ENCODE results near the gene CYGB.
"Not testable (repeated sequence)": the region's sequence is repeated elsewhere in the genome, so short reads cannot be mapped to it uniquely, and the experiment has no call there.

Gene CYGB

GRCh38 chr17:76533640-76534359 lies 3.7 kb downstream of the CYGB start:
- H3K27me3 Mint-ChIP-seq: peaks cover 81% of the 10 kb centered on the region
- H3K36me3 Mint-ChIP-seq, H3K4me3 Mint-ChIP-seq, H3K9me3 Mint-ChIP-seq, DNase-seq, H3K4me1 Mint-ChIP-seq, H3K27ac Mint-ChIP-seq, CTCF ChIA-PET: not testable (repeated sequence)

GRCh38 chr17:76532072-76532651 lies 5.3 kb downstream of the CYGB start:
- H3K27ac Mint-ChIP-seq: no peak overlapping the region
- peaks cover 14% of the 10 kb centered on the region for H3K4me1 Mint-ChIP-seq
- no peaks in the 10 kb centered on the region for H3K36me3 Mint-ChIP-seq
- H3K4me3 Mint-ChIP-seq: no peak overlapping the region
- CTCF ChIA-PET: interaction anchor here (1.1 kb wide), 1 partner anchor 12 kb away, joined by 3 read pairs; no protein-coding TSS in a partner anchor
- no peaks in the 10 kb centered on the region for H3K9me3 Mint-ChIP-seq
- no peak for DNase-seq
- H3K27me3 Mint-ChIP-seq: peaks cover 73% of the 10 kb centered on the region

- Mint-ChIP-seq H3K36me3 (no peaks in the 10 kb centered on the region), H3K4me1 (peaks cover 15% of the 10 kb centered on the region), H3K27me3 (peaks cover 69% of the 10 kb centered on the region), H3K4me3 (no peak overlapping the region), H3K9me3 (no peaks in the 10 kb centered on the region), H3K27ac (no peak overlapping the region)
- no peak for DNase-seq
- CTCF ChIA-PET: interaction anchor here (1.1 kb wide), 1 partner anchor 11 kb away, joined by 3 read pairs; no protein-coding TSS in a partner anchor
Measured at GRCh38 chr17:76531486-76532038, 5.9 kb downstream of the CYGB start.

GRCh38 chr17:76530811-76531485 lies 6.6 kb downstream of the CYGB start:
- peaks cover 63% of the 10 kb centered on the region for H3K27me3 Mint-ChIP-seq
- DNase-seq: no peak
- no peaks in the 10 kb centered on the region for H3K36me3 Mint-ChIP-seq
- H3K4me3 Mint-ChIP-seq: no peak overlapping the region
- peaks cover 15% of the 10 kb centered on the region for H3K4me1 Mint-ChIP-seq
- CTCF ChIA-PET: interaction anchor here (1.1 kb wide), 1 partner anchor 10 kb away, joined by 3 read pairs; no protein-coding TSS in a partner anchor
- no peak overlapping the region for H3K27ac Mint-ChIP-seq
- H3K9me3 Mint-ChIP-seq: no peaks in the 10 kb centered on the region

- H3K9me3 Mint-ChIP-seq: no peaks in the 10 kb centered on the region
- no peak overlapping the region for H3K27ac Mint-ChIP-seq
- H3K36me3 Mint-ChIP-seq: no peaks in the 10 kb centered on the region
- CTCF ChIA-PET: interaction anchor here (1.3 kb wide), 1 partner anchor 11 kb away, joined by 3 read pairs; no protein-coding TSS in a partner anchor
- peaks cover 56% of the 10 kb centered on the region for H3K27me3 Mint-ChIP-seq
- peaks cover 15% of the 10 kb centered on the region for H3K4me1 Mint-ChIP-seq
- no peak overlapping the region for H3K4me3 Mint-ChIP-seq
- DNase-seq: no peak
Measured at GRCh38 chr17:76530095-76530723, 7.3 kb downstream of the CYGB start.

GRCh38 chr17:76529224-76530094 lies 8.1 kb downstream of the CYGB start:
- Mint-ChIP-seq H3K27me3 (peaks cover 55% of the 10 kb centered on the region), H3K4me1 (peaks cover 16% of the 10 kb centered on the region), H3K27ac (no peak overlapping the region), H3K4me3 (no peak overlapping the region), H3K36me3 (no peaks in the 10 kb centered on the region), H3K9me3 (no peaks in the 10 kb centered on the region)
- CTCF ChIA-PET: interaction anchor here (1.3 kb wide), 1 partner anchor 11 kb away, joined by 3 read pairs; no protein-coding TSS in a partner anchor
- DNase-seq: no peak

- Mint-ChIP-seq H3K4me1 (peaks cover 18% of the 10 kb centered on the region), H3K27ac (peak overlapping the region; percentile 42), H3K36me3 (no peaks in the 10 kb centered on the region), H3K4me3 (peak overlapping the region; percentile 7), H3K27me3 (peaks cover 53% of the 10 kb centered on the region), H3K9me3 (no peaks in the 10 kb centered on the region)
- DNase-seq: no peak
- CTCF ChIA-PET: interaction anchor here (0.6 to 1.4 kb wide), 6 partner anchors 10 to 185 kb away, joined by 3 to 4 read pairs (median 3); no protein-coding TSS in a partner anchor
Measured at GRCh38 chr17:76528528-76529223, 8.8 kb downstream of the CYGB start.

- Mint-ChIP-seq H3K36me3 (no peaks in the 10 kb centered on the region), H3K27me3 (peaks cover 55% of the 10 kb centered on the region), H3K4me3 (no peak overlapping the region), H3K9me3 (no peaks in the 10 kb centered on the region), H3K27ac (no peak overlapping the region), H3K4me1 (peaks cover 24% of the 10 kb centered on the region)
- CTCF ChIA-PET: interaction anchor here (0.6 to 1.4 kb wide), 8 partner anchors 10 to 186 kb away, joined by 3 to 4 read pairs (median 3); no protein-coding TSS in a partner anchor
- no peak for DNase-seq
Measured at GRCh38 chr17:76528156-76528527, 9.4 kb downstream of the CYGB start.

- Mint-ChIP-seq H3K27ac (peak overlapping the region; percentile 73), H3K27me3 (peaks cover 53% of the 10 kb centered on the region), H3K4me1 (peaks cover 28% of the 10 kb centered on the region), H3K9me3 (no peaks in the 10 kb centered on the region), H3K36me3 (no peaks in the 10 kb centered on the region), H3K4me3 (no peak overlapping the region)
- CTCF ChIA-PET: interaction anchor here (0.6 to 1.4 kb wide), 6 partner anchors 9 to 186 kb away, joined by 3 to 4 read pairs (median 4); no protein-coding TSS in a partner anchor
- peak; percentile 66 for DNase-seq
Measured at GRCh38 chr17:76527430-76528111, 9.9 kb downstream of the CYGB start.

GRCh38 chr17:76527016-76527415 lies 10.5 kb downstream of the CYGB start:
- Mint-ChIP-seq H3K27me3 (peaks cover 48% of the 10 kb centered on the region), H3K4me1 (peaks cover 28% of the 10 kb centered on the region), H3K27ac (peak overlapping the region; percentile 73)
- CTCF ChIA-PET: interaction anchor here (1.0 to 1.4 kb wide), 3 partner anchors 25 to 187 kb away, joined by 3 to 4 read pairs (median 4); no protein-coding TSS in a partner anchor
- DNase-seq, H3K36me3 Mint-ChIP-seq, H3K9me3 Mint-ChIP-seq, H3K4me3 Mint-ChIP-seq: not testable (repeated sequence)

- not testable (repeated sequence) for DNase-seq, H3K9me3 Mint-ChIP-seq, H3K27ac Mint-ChIP-seq, H3K4me3 Mint-ChIP-seq, H3K36me3 Mint-ChIP-seq
- Mint-ChIP-seq H3K4me1 (peaks cover 28% of the 10 kb centered on the region), H3K27me3 (peaks cover 56% of the 10 kb centered on the region)
- CTCF ChIA-PET: interaction anchor here (1.0 to 4.0 kb wide), 3 partner anchors 21 to 156 kb away, joined by 4 to 54 read pairs (median 29); no protein-coding TSS in a partner anchor
Measured at GRCh38 chr17:76525513-76525833, 12.0 kb downstream of the CYGB start.

Data from activated naive CD4-positive, alpha-beta T cell treated with anti-CD3 and anti-CD28 coated beads, Interleukin-2, amount 10 ng/mL, durations not matched to agents 7 days and 5 days (primary cell).